Fibroblast of lung (primary cell): ENCODE measurements around the gene HGS. TPM values are rescaled to one million over a fixed set of nuclear protein-coding genes. Genes with fewer than 3 reads are reported as not detected.
A peak's percentile ranks its signal among the peaks of the same experiment; 100 is the strongest.

Experiments
- DNase-seq, 2 donors: peaks; one replicate each; pipeline versions ENCODE4 v3.0.0 to v3.0.0-alpha.2; 2010; ENCODE audit warnings: low read depth in 2 of 2
- H2AFZ ChIP-seq: 2 replicates; pipeline ENCODE4 v1.5.1; 2012; ENCODE audit warnings: low read length, control low read depth, inconsistent platforms
- H3K27ac ChIP-seq: 2 replicates; pipeline ENCODE4 v1.5.1; 2011; ENCODE audit warnings: low read length, control low read depth; ENCODE audit not compliant: insufficient read depth
- H3K27me3 ChIP-seq: 2 replicates; pipeline ENCODE4 v1.5.1; 2011; ENCODE audit warnings: mild to moderate bottlenecking, low read length; ENCODE audit not compliant: control insufficient read depth, insufficient read depth
- H3K36me3 ChIP-seq: 2 replicates; pipeline ENCODE4 v1.5.1; 2011; ENCODE audit warnings: low read length; ENCODE audit not compliant: control insufficient read depth, insufficient read depth
- H3K4me1 ChIP-seq: 2 replicates; pipeline ENCODE4 v1.5.1; 2011; ENCODE audit warnings: low read length; ENCODE audit not compliant: control insufficient read depth, insufficient read depth; ENCODE audit errors: extremely low read depth
- H3K4me2 ChIP-seq: 2 replicates; pipeline ENCODE4 v1.5.1; 2011; ENCODE audit warnings: low read length, control low read depth; ENCODE audit not compliant: insufficient read depth; ENCODE audit errors: extremely low read depth
- H3K4me3 ChIP-seq, 4 experiments: fragments of 200-600 bp in 1 of 4; sonication (generic) in 1 of 4; replicated peaks in 1 of 4; 2 replicates each; pipeline ENCODE4 v1.5.1; 2011 to 2016; ENCODE audit warnings: low read length in 4 of 4, low read depth in 3 of 4, mild to moderate bottlenecking in 3 of 4, control low read depth in 2 of 4, inconsistent platforms in 1 of 4, mixed read lengths in 1 of 4; ENCODE audit not compliant: insufficient read depth in 1 of 4; ENCODE audit errors: control extremely low read depth in 1 of 4
- H3K79me2 ChIP-seq: 2 replicates; pipeline ENCODE4 v1.5.1; 2012; ENCODE audit warnings: mild to moderate bottlenecking, low read length, inconsistent platforms; ENCODE audit not compliant: control insufficient read depth, insufficient read depth
- H3K9ac ChIP-seq: 2 replicates; pipeline ENCODE4 v1.5.1; 2011; ENCODE audit warnings: mild to moderate bottlenecking, low read length, control low read depth; ENCODE audit not compliant: insufficient read depth
- H3K9me3 ChIP-seq: 2 replicates; pipeline ENCODE4 v1.5.1; 2012; ENCODE audit warnings: low read depth, low read length; ENCODE audit not compliant: control insufficient read depth, insufficient read depth
- H4K20me1 ChIP-seq: 2 replicates; pipeline ENCODE4 v1.5.1; 2011; ENCODE audit warnings: low read length; ENCODE audit not compliant: control insufficient read depth, insufficient read depth; ENCODE audit errors: extremely low read depth
- CTCF ChIP-seq, 2 donors: IDR thresholded peaks in 1 of 2; conservative IDR thresholded peaks in 1 of 2; 1 replicate in 1 of 2; 2 replicates in 1 of 2; pipeline ENCODE4 v1.5.1; 2011 to 2012; ENCODE audit warnings: low read length in 2 of 2, control low read depth in 1 of 2, inconsistent platforms in 1 of 2, low read depth in 1 of 2, mild to moderate bottlenecking in 1 of 2
- EZH2 ChIP-seq: IDR thresholded peaks from 2 replicates; pipeline ENCODE4 v1.5.1; 2012; ENCODE audit warnings: low read length, control low read depth, mild to moderate bottlenecking; ENCODE audit errors: missing control alignments
- polyA plus RNA-seq, 2 donors: library from polyadenylated mRNA; depleted of rRNA in 1 of 2; stranded (reverse) in 1 of 2; unstranded in 1 of 2; fragments of >200 nt; gene quantifications; 2 replicates each; pipeline ENCODE4 v1.2.1, GENCODE V29; 2011 to 2012; ENCODE audit warnings: missing spikeins in 1 of 2
- total RNA-seq: library from RNA; depleted of rRNA; stranded (reverse); fragments of >200 nt; gene quantifications from 2 replicates; pipeline ENCODE4 v1.2.1, GENCODE V29; 2014

The HGS gene
- total and polyA plus RNA-seq, 2 donors (not counting 1 experiment from before 2014, with no cell fraction given), result 43.1 to 65.7 TPM

- no peaks in the 10 kb centered on the region for H3K9me3 ChIP-seq
- peaks cover 37% of the 10 kb centered on the region for H3K36me3 ChIP-seq
- H3K9ac ChIP-seq, result peak overlapping the region; percentile 97
- peak in 1 of 2 donors; percentile 84 for DNase-seq
- H3K27me3 ChIP-seq, result no peaks in the 10 kb centered on the region
- TF ChIP-seq EZH2, result no peak
- TF ChIP-seq CTCF (conservative IDR thresholded peaks at IDR 0.05 in 1 of 2, IDR thresholded peaks at IDR 0.05 in 1 of 2; ENCODE audit: low read depth in 1 of 2, low read length in 2 of 2), result no peak
- peaks cover 74% of the 10 kb centered on the region for H3K79me2 ChIP-seq
- H2AFZ ChIP-seq, result no peak overlapping the region
- peak overlapping the region; percentile 62 to 92 (median 80) for H3K4me3 ChIP-seq
- peak overlapping the region; percentile 96 for H3K27ac ChIP-seq
- H3K4me2 ChIP-seq, result peak overlapping the region; percentile 100
- peaks cover 2% of the 10 kb centered on the region for H4K20me1 ChIP-seq
- peaks cover 12% of the 10 kb centered on the region for H3K4me1 ChIP-seq
These were observed 666 bp downstream of the HGS start for GRCh38 chr17:81684442-81684911.

GRCh38 chr17:81685108-81685507 lies 1.3 kb downstream of the HGS start:
- H3K27me3 ChIP-seq, result no peaks in the 10 kb centered on the region
- H3K9ac ChIP-seq, result peak overlapping the region; percentile 97
- no peaks in the 10 kb centered on the region for H3K9me3 ChIP-seq
- TF ChIP-seq CTCF (conservative IDR thresholded peaks at IDR 0.05 in 1 of 2, IDR thresholded peaks at IDR 0.05 in 1 of 2; ENCODE audit: low read depth in 1 of 2, low read length in 2 of 2) (no peak), EZH2 (no peak)
- H3K79me2 ChIP-seq, result peaks cover 81% of the 10 kb centered on the region
- peak overlapping the region; percentile 100 for H3K4me2 ChIP-seq
- peak overlapping the region; percentile 96 for H3K27ac ChIP-seq
- peak overlapping the region; percentile 62 to 92 (median 80) for H3K4me3 ChIP-seq
- peaks cover 2% of the 10 kb centered on the region for H4K20me1 ChIP-seq
- peak; percentile 28 to 76 for DNase-seq
- H3K4me1 ChIP-seq, result peaks cover 12% of the 10 kb centered on the region
- H3K36me3 ChIP-seq, result peaks cover 42% of the 10 kb centered on the region
- no peak overlapping the region for H2AFZ ChIP-seq

- no peak for TF ChIP-seq CTCF (conservative IDR thresholded peaks at IDR 0.05 in 1 of 2, IDR thresholded peaks at IDR 0.05 in 1 of 2; ENCODE audit: low read depth in 1 of 2, low read length in 2 of 2)
- no peak for TF ChIP-seq EZH2
- peaks cover 46% of the 10 kb centered on the region for H3K36me3 ChIP-seq
These were observed 2.8 kb downstream of the HGS start for GRCh38 chr17:81686614-81687013.

More at GRCh38 chr17:81686614-81687013, 2.8 kb downstream of the HGS start:
- no peak for DNase-seq
- Histone ChIP-seq H3K4me1 (peaks cover 12% of the 10 kb centered on the region), H3K27ac (no peak overlapping the region), H4K20me1 (peaks cover 2% of the 10 kb centered on the region), H3K9ac (no peak overlapping the region), H3K79me2 (peaks cover 76% of the 10 kb centered on the region), H3K27me3 (no peaks in the 10 kb centered on the region), H3K4me3 (no peak overlapping the region), H2AFZ (no peak overlapping the region), H3K4me2 (no peak overlapping the region), H3K9me3 (no peaks in the 10 kb centered on the region)
